Parathyroid adenoma (tissue), 2 donors: ENCODE results near the gene ATF3.

Source experiments
- H2AFZ ChIP-seq: fragments of 300-600 bp; sonication (generic); one replicate; pipeline ENCODE4 v1.7.0; 2017; ENCODE audit warnings: antibody characterized with exemption, mild to moderate bottlenecking
- H3K27ac ChIP-seq: fragments of 300-600 bp; sonication (generic); one replicate; pipeline ENCODE4 v1.7.0; 2017
- H3K27me3 ChIP-seq: fragments of 300-600 bp; sonication (generic); one replicate; pipeline ENCODE4 v1.7.0; 2017; ENCODE audit warnings: low read length; ENCODE audit not compliant: control insufficient read depth, insufficient read depth
- H3K36me3 ChIP-seq: fragments of 300-600 bp; sonication (generic); one replicate; pipeline ENCODE4 v1.7.0; 2017; ENCODE audit warnings: low read length; ENCODE audit not compliant: control insufficient read depth, insufficient read depth
- H3K4me1 ChIP-seq: fragments of 300-600 bp; sonication (generic); one replicate; pipeline ENCODE4 v1.7.0; 2017; ENCODE audit warnings: control low read depth
- H3K4me2 ChIP-seq: fragments of 300-600 bp; sonication (generic); one replicate; pipeline ENCODE4 v1.7.0; 2017; ENCODE audit warnings: low read length
- H3K4me3 ChIP-seq: fragments of 300-600 bp; sonication (generic); one replicate; pipeline ENCODE4 v1.7.0; 2017; ENCODE audit warnings: low read depth, low read length
- H3K79me2 ChIP-seq: fragments of 300-600 bp; sonication (generic); one replicate; pipeline ENCODE4 v1.7.0; 2017; ENCODE audit warnings: control low read depth
- H3K9ac ChIP-seq: fragments of 300-600 bp; sonication (generic); one replicate; pipeline ENCODE4 v1.7.0; 2017; ENCODE audit warnings: mild to moderate bottlenecking
- H3K9me3 ChIP-seq: fragments of 300-600 bp; sonication (generic); one replicate; pipeline ENCODE4 v1.7.0; 2017; ENCODE audit warnings: low read length; ENCODE audit not compliant: control insufficient read depth
- TF ChIP-seq, protein P1 (sequence below): fragments of 300-600 bp; sonication (generic); IDR thresholded peaks from one replicate; pipeline ENCODE4 v1.7.0; 2017; ENCODE audit warnings: antibody characterized with exemption, mild to moderate bottlenecking
- donor health status: primary hyperparathyroidism.

The ATF3 gene

DNA sequence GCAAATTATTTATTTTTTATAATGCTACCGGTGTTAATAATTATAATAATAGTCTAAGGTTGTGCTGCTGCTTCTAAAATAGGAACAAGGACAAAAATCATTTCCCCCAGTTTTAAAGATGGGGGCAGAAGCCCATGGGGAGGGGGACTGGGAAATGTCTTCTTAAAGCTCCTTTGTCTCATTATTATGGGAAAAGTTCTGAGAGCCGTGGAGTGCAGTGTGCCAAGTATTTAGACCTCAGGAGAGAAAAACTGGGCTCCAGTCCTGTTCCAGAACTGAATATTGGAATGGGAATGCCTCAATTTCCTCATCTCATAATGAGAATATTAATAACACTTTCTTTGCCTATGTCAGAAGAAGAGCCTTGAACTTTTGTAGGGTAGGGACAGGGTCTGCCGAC is 40.9 kb upstream of the ATF3 start:
- Histone ChIP-seq H3K9ac (no peak overlapping the region), H2AFZ (no peak overlapping the region)

DNA sequence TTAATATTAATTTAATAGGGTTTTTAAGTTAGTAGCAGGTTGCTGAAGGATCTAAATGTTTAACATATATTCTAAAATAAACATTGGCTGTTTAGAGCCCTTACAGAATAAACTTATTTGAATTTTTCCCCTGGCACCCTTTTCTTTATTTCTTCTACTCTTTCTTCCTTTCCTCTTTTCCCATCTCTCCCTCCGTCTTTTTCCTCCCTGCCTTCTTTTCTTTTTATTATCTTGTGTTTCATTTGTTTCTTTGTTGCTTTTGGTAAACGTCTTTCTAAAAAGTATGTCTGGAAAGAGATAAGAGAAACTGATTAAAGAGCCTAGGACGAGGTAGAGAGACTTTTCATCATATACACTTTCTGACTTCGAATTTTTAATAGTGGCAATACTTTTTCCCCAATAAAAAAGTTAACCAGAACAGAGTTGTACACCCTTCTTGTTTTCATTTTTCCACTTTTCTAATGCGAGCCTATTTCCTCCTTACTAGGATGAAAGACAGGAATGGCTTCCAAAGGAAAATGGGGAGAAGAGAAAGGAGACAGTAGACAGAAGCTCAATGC is 39.5 kb upstream of the ATF3 start:
- H3K9me3 ChIP-seq, result no peaks in the 10 kb centered on the region

More for the DNA sequence above, 40.9 kb upstream of the ATF3 start:
- H3K27me3 ChIP-seq, result no peaks in the 10 kb centered on the region
- H3K79me2 ChIP-seq, result no peaks in the 10 kb centered on the region
- H3K27ac ChIP-seq, result no peak overlapping the region
- TF ChIP-seq, protein P1, sequence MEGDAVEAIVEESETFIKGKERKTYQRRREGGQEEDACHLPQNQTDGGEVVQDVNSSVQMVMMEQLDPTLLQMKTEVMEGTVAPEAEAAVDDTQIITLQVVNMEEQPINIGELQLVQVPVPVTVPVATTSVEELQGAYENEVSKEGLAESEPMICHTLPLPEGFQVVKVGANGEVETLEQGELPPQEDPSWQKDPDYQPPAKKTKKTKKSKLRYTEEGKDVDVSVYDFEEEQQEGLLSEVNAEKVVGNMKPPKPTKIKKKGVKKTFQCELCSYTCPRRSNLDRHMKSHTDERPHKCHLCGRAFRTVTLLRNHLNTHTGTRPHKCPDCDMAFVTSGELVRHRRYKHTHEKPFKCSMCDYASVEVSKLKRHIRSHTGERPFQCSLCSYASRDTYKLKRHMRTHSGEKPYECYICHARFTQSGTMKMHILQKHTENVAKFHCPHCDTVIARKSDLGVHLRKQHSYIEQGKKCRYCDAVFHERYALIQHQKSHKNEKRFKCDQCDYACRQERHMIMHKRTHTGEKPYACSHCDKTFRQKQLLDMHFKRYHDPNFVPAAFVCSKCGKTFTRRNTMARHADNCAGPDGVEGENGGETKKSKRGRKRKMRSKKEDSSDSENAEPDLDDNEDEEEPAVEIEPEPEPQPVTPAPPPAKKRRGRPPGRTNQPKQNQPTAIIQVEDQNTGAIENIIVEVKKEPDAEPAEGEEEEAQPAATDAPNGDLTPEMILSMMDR, result no peak
- no peaks in the 10 kb centered on the region for H3K4me1 ChIP-seq
- H3K4me3 ChIP-seq, result no peak overlapping the region
- no peaks in the 10 kb centered on the region for H3K9me3 ChIP-seq
- no peak overlapping the region for H3K4me2 ChIP-seq
- H3K36me3 ChIP-seq, result no peaks in the 10 kb centered on the region

DNA sequence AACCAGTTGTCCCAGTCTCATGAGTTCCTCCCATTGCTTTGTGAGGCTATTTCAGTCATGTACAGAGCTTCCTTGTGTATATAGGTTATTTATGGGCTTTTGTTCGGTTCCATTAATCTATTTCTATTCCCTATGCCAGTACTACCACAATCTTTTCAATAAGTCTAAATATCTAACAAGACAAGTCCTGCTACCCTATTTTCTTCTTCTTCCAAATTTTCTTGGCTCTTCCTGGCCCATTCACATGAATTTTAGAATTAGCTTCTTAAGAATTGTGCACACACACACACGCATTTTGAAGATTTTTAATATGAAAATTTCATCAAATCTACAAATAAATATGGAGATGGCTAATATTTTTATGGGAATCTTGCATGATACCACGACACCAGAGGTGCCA is 33.8 kb upstream of the ATF3 start:
- no peaks in the 10 kb centered on the region for H3K79me2 ChIP-seq
- no peaks in the 10 kb centered on the region for H3K36me3 ChIP-seq
- TF ChIP-seq, protein P1, result no peak
- no peaks in the 10 kb centered on the region for H3K9me3 ChIP-seq
- H3K4me1 ChIP-seq, result no peaks in the 10 kb centered on the region
- H2AFZ ChIP-seq, result no peak overlapping the region
- no peaks in the 10 kb centered on the region for H3K27me3 ChIP-seq
- no peak overlapping the region for H3K4me2 ChIP-seq
- no peak overlapping the region for H3K27ac ChIP-seq
- no peak overlapping the region for H3K4me3 ChIP-seq
- H3K9ac ChIP-seq, result no peak overlapping the region

More for the DNA sequence above, 39.5 kb upstream of the ATF3 start:
- H3K4me2 ChIP-seq, result no peak overlapping the region
- no peak overlapping the region for H2AFZ ChIP-seq
- H3K9ac ChIP-seq, result no peak overlapping the region
- TF ChIP-seq, protein P1, result no peak
- H3K36me3 ChIP-seq, result no peaks in the 10 kb centered on the region
- no peak overlapping the region for H3K27ac ChIP-seq
- H3K4me1 ChIP-seq, result no peaks in the 10 kb centered on the region
- H3K79me2 ChIP-seq, result no peaks in the 10 kb centered on the region
- no peaks in the 10 kb centered on the region for H3K27me3 ChIP-seq
- H3K4me3 ChIP-seq, result no peak overlapping the region

DNA sequence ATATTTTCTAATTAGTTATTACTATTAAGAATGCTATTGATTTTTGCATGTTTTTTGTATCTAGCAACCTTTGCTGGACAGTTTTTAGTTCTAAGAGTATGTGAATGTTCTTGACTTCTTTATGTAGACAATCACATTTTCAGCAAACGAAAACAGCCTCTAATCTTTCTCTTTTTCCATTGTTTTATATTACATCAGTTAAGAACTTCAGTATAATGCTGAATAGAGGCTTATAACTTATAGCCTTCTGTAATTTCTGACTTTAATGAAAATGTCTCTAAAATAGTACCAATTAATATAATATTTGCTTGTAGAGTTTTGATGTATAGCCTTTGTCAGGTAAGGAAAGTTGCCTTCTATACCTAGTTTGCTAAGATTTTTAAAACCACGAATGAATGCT is 33.2 kb upstream of the ATF3 start:
- H3K9ac ChIP-seq, result no peak overlapping the region
- no peaks in the 10 kb centered on the region for H3K4me1 ChIP-seq
- H3K36me3 ChIP-seq, result no peaks in the 10 kb centered on the region
- no peaks in the 10 kb centered on the region for H3K9me3 ChIP-seq
- H3K4me2 ChIP-seq, result no peak overlapping the region
- no peak overlapping the region for H2AFZ ChIP-seq
- TF ChIP-seq, protein P1, result no peak
- H3K79me2 ChIP-seq, result no peaks in the 10 kb centered on the region
- no peak overlapping the region for H3K27ac ChIP-seq
- H3K4me3 ChIP-seq, result no peak overlapping the region
- no peaks in the 10 kb centered on the region for H3K27me3 ChIP-seq

DNA sequence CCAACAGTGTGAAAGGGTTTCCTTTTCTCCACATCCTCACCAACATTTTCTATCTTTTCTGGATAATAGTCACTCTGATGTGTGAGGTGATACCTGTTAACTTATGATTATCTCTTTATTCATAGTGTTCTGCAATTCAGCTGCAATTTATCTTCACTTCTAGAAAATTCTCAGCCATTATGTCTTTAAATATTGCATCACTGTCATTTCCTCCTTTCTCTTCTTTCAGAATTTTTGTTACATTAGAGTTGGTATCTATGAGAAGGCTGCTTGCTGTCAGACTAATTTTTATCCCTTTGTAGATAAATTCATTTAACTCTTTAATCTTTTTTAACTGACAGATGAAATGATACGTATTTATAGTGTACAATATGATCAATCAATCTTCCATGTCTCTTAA is 30.5 kb upstream of the ATF3 start:
- H3K9ac ChIP-seq, result no peak overlapping the region
- H3K4me2 ChIP-seq, result no peak overlapping the region
- H3K27me3 ChIP-seq, result no peaks in the 10 kb centered on the region
- no peak overlapping the region for H2AFZ ChIP-seq
- H3K36me3 ChIP-seq, result no peaks in the 10 kb centered on the region
- TF ChIP-seq, protein P1, result no peak
- no peak overlapping the region for H3K27ac ChIP-seq
- no peaks in the 10 kb centered on the region for H3K79me2 ChIP-seq
- no peak overlapping the region for H3K4me3 ChIP-seq
- H3K4me1 ChIP-seq, result no peaks in the 10 kb centered on the region
- no peaks in the 10 kb centered on the region for H3K9me3 ChIP-seq
